Epithelial cell of esophagus (primary cell): Measurements from ENCODE around the gene TAOK1.

Source experiments
- DNase-seq: peaks from one replicate; pipeline ENCODE4 v3.0.0; 2010; ENCODE audit warnings: low read depth
- H3K4me3 ChIP-seq: 2 replicates; pipeline ENCODE4 v1.5.1; 2011; ENCODE audit warnings: mild to moderate bottlenecking, low read length, control low read depth
- TF ChIP-seq, protein P1 (sequence below): IDR thresholded peaks from 2 replicates; pipeline ENCODE4 v1.5.1; 2011; ENCODE audit warnings: low read depth, mild to moderate bottlenecking, low read length, control low read depth, inconsistent platforms; ENCODE audit not compliant: insufficient read depth; ENCODE audit errors: missing control alignments

The TAOK1 gene

DNA sequence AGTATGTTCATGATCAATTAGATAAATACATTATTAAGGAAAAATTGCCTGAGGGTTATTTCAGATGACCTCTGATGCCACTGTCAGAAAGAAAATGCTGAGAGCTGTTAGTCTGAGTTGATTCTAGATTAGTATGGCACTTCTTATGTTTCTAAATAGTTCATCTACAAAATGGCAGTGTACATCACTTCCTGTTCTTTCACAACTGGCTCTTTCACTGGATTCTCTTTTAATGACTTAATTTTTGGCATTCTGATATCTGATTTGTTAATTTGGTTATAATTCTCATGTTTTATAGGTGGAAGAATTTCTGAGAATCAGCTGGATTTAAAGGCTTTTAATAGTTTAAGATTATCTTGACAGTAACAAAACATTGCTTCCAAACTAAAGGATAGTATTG lies 3.3 kb downstream of the TAOK1 start:
- DNase-seq: peak; percentile 33
- TF ChIP-seq, protein P1, sequence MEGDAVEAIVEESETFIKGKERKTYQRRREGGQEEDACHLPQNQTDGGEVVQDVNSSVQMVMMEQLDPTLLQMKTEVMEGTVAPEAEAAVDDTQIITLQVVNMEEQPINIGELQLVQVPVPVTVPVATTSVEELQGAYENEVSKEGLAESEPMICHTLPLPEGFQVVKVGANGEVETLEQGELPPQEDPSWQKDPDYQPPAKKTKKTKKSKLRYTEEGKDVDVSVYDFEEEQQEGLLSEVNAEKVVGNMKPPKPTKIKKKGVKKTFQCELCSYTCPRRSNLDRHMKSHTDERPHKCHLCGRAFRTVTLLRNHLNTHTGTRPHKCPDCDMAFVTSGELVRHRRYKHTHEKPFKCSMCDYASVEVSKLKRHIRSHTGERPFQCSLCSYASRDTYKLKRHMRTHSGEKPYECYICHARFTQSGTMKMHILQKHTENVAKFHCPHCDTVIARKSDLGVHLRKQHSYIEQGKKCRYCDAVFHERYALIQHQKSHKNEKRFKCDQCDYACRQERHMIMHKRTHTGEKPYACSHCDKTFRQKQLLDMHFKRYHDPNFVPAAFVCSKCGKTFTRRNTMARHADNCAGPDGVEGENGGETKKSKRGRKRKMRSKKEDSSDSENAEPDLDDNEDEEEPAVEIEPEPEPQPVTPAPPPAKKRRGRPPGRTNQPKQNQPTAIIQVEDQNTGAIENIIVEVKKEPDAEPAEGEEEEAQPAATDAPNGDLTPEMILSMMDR: no peak
- no peak overlapping the region for H3K4me3 ChIP-seq

DNA sequence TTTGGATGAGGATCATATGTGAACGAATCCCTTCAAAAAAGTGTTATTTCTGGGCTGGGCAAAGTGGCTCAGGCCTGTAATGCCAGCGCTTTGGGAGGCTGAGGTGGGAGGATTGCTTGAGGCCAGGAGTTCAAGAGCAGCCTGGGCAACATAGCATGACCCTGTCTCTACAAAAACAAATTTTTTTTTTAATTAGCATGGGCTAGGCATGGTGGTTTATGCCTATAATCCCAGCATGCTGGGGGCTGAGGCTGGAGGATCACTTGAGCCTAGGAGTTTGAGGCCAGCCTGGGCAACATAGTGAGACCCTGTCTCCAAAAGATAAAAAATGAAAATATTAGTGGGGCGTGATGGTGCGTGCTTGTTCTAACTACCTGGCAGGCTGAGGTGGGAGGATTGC lies 4.6 kb downstream of the TAOK1 start:
- no peak for DNase-seq
- no peak overlapping the region for H3K4me3 ChIP-seq
- TF ChIP-seq, protein P1: no peak

DNA sequence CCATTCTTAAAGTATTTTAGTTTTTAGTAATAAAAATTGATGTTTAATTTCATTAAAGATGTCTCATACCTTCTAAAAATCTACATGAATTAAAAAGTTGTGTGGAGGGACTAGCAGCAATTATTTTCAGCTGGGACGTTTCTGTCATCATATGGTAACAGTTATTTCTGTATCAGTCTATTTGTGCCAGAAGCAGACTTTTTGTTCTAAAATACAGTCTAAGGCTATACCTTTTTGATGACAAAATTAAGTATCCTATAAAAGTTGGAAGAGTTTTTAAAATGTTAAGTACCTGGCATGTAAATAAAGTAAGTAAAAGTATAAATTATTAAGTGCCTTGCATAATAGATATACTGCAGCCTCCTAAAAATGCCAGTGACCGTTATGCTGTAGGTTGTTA lies 5.9 kb downstream of the TAOK1 start:
- TF ChIP-seq, protein P1: no peak
- no peak overlapping the region for H3K4me3 ChIP-seq
- DNase-seq: no peak

DNA sequence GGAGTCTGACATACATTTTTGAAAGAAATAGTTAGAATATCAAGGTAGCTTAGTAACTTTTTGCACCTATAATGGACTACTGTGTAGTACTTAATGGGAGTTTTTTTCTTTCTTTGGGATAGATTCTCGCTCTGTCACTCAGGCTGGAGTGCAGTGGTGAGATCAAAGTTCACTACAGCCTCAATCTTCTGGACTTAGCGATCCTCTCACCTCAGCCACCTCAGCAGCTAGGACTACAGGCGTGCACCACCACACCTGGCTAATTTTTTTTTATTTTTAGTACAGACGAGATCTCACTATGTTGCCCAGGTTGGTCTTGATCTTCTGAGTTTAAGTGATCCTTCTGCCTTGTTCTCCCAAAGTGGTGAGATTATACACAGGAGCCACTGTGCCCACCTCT lies 9.5 kb downstream of the TAOK1 start:
- no peak for DNase-seq
- TF ChIP-seq, protein P1: no peak
- no peak overlapping the region for H3K4me3 ChIP-seq

DNA sequence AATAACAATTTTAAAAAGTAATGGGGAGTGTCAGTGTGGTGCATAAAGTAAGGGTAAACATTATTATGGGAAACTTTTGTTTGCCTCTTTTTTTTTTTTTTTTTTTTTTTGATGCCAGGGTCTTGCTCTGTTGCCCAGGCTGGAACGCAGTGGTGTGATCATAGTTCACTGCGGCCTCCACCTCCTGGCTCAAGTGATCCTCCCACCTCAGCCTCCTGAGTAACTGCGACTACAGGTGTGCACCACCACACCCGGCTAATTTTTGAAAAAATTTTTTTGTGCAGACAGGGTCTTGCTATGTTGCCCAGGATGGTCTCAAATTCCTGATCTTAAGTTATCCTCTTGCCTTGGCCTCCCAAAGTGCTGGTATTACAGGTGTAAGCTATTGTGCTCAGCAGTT lies 10.7 kb downstream of the TAOK1 start:
- no peak overlapping the region for H3K4me3 ChIP-seq
- DNase-seq: no peak
- TF ChIP-seq, protein P1: no peak

DNA sequence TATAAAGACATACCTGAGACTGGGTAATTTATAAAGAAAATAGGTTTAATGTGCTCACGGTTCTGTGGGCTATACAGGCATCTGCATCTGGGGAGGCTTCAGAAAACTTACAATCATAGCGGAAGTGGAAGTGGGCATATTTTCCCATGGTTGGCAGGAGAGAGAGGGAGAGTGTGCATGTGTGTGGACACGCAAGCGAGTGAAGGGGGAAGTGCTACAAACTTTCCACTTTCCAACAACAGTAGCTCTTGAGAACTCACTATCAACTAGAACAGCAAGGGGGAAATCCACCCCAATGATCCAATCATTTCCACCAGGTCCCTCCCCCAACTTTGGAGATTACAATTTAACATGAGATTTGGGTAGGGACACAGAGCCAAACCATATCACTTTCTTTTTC lies 11.1 kb downstream of the TAOK1 start:
- DNase-seq: no peak
- TF ChIP-seq, protein P1: no peak

DNA sequence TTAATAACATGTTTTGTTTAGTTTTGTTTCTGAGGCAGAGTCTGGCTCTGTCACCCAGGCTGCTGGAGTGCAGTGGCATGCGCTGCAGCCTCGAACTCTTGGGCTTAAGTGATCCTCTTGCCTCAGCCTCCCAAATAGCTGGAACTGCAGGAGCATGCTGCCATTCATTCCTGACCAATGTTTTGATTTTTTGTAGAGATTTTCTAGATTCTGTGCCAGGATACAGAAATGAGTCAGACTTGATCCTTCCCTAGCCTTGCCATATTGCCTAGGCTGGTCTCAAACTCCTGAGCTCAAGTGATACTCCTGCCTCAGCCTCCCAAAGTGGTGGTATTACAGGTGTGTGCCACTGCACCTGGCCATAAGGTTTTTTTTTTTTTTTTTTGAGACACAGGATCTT lies 17.7 kb downstream of the TAOK1 start:
- no peak for DNase-seq
- H3K4me3 ChIP-seq: no peak overlapping the region
- TF ChIP-seq, protein P1: no peak

More for the DNA sequence above, 11.1 kb downstream of the TAOK1 start:
- H3K4me3 ChIP-seq: no peak overlapping the region
